ENCODE measurements around the gene IQGAP2.

IQGAP2 gene

DNA sequence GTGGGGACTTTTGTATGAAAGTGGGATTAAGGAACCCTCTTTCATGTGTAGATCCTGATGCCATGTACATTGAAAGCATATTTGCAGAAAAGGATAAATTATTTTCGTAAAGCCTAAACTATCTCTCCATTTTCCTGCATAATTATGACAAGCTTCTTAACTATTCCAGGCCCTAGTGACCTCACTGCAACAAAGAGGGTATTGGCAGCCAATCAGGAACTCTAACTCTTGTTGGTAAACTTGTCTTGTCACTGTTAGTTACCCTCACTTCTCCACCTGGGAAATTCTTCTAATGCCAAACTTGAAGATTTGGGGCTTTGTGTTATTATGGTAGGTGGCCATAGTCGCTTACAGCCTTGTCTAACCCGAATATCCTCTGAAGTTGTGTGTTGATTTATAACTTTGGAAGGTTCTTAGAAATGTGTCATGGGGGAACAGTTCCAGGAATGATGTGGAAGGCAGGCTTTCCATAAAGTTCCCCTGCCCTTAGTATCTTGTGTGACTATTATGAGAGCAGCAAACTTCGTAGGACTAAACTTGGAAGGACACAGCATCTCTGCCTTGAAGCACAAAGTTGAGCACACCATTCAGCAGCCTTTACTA, 52.5 kb downstream of the IQGAP2 start:
- DNase-seq, result no peak

DNA sequence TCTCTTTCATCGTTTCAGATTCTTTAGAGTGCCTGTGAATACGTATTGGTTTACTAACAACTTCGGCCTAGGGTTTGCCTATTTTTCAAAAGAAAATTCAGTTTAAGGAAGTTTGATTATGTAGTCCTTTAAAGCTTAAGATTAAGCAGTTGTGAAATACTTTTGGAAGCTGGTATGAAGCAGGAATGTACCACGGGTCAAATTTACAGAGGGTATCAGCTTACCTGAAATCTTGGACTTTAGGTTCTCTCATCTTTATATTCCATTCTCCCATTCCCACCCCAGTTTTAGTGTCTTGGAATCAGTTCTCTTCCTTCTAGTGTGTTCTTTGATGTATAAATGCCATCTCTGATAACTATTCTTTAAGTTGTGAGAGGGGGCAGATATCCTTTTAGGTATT, 53.2 kb downstream of the IQGAP2 start:
- DNase-seq, result peak; percentile 34

GRCh38 chr5:76457674-76458485, 54.8 kb downstream of the IQGAP2 start:
- peak; percentile 86 for DNase-seq

DNA sequence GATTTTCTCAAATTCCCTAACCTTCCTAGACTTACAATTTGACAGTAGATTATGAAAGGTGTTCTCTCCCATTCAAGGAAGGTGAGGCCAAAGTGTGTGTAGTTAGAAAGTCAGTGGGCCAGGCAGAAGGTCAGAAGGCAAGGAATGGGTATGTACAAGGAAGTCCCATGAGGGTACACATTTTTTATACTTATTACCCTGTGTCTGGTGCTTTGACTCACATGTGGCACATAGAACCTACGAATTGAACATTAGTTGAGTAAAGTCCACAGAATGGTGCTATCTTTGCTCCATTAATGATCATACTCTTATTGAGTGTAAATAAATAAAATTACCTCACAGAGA, 55.4 kb downstream of the IQGAP2 start:
- no peak for DNase-seq

DNA sequence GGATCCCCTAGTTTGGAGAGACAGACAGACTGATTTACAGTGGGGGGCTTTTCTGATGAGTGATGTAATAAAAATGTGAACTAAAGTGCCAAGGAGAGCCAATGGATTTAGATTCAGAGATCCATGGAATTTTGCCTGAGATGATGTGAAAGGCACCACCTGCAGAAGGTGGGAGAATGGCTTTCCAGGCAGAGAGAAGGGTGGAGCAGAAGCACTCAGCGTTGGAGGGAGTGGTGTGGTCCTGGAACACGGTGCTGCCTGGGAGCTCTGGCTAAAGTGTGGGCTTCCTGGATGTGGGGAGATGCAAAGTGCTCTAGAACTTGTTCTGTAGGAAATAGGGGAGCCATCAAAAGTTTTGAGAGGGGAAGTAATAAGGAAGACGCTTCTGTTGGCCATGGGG, 57.0 kb downstream of the IQGAP2 start:
- DNase-seq, result no peak

DNA sequence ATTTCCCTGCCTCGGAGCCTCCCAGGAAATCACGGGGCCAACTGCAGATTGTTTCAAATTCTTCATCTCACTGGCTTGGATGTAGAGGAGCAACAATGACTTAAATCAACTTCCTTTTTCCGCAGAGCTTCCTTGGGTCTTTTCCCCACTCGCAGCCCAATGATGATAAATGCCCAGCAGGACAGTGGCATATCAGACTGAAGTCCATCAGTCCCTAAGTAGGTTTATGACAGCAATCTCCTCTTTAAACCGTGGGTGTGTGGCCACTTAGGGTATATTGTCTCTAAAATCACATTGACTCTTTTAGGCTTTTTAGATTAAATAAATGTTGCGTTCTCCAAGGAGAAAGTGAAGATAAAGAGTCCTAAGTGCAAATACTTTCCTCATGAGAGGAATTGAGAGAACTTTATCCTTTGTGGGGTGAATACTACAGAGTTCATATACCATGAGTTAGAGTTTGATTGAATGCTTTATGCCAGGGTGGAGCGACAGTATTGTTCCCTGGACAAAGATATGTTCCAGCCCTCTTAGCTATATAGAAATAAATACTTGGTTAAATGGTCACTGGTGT, 59.1 kb downstream of the IQGAP2 start:
- no peak for DNase-seq

- DNase-seq, result peak; percentile 55
Measured at GRCh38 chr5:76467216-76467615, 64.1 kb downstream of the IQGAP2 start.

- DNase-seq, result peak; percentile 86
Measured at GRCh38 chr5:76468635-76469425, 65.7 kb downstream of the IQGAP2 start.

- DNase-seq, result peak; percentile 38
Measured at GRCh38 chr5:76469656-76470290, 66.7 kb downstream of the IQGAP2 start.

DNA sequence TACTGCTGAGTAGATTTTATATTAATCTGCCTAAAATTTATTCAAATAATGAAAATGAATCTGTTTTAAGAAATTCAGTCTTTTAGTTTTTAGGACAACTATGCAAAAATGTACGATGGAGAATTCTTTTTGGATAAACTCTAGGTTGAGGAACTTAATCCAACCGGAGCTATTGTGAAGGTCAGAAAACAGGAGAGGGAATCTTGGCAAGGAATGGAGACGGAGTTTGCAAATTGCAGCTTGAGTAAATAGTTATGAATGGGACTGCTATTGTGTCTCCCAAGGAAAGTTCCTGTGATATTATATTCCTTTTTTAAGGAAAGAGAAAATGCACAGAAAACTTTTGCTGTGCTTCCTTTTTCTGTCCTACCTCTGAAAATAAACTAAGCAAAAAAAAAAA, 67.9 kb downstream of the IQGAP2 start:
- DNase-seq, result no peak

GRCh38 chr5:76471406-76471805, 68.3 kb downstream of the IQGAP2 start:
- peak; percentile 55 for DNase-seq

DNA sequence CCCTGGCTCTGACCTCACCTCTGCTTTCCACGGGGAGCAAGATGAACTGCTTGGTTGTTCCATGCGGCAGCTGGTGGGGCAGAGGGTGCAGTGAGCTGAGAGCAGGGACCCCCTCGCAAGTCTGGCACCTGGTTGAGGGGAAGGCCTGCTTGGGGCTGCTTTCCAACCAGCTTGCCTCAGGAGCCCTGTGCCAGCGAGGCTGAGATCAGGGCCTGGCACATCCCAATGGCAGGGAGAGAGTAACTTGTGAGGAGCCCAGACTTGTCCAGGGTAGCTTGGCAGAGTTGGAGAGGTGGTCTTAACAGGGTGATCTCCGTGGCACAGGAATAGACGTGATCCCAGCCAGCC, 68.9 kb downstream of the IQGAP2 start:
- no peak for DNase-seq

- no peak for DNase-seq
Measured at GRCh38 chr5:76472335-76473008, 69.4 kb downstream of the IQGAP2 start.

GRCh38 chr5:76473009-76473336, 69.9 kb downstream of the IQGAP2 start:
- DNase-seq, result no peak

DNA sequence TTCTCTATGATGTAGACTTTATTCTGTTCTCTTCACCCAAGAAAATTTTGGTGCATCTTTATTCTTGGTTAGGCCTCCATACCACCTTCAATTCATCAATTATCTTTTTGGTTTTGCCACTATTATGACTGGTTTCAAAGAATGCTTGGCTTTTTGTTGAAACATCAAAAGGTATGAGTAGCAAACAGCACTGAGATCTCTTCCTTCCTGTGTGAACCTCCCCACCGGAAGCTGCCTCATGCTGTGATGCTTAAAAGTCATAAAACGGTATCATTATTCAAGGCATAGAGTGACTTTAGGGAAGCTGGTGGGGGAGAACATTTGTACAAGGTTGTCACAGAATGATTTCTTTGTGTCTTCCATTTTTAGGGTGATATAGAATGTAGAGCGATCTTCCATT, 70.6 kb downstream of the IQGAP2 start:
- DNase-seq, result peak; percentile 48

DNA sequence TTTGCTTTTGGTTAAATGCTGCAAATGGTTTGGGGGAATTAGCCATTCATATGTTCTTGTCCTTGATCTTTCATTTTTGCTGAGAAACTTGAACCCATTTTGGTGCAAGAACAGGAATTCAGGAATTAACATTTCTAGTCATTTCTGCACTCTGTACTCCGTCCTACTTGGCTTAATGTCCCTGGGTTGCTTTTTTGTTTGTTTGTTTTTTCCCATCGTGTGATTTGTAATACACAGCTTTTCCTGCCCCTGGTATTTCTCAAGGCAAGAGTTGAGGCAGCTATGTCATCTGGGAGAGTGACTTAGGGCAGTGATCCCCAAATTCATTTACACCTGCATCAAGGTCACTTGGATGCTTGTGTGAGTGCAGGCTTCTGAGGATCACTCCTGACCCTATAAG, 71.3 kb downstream of the IQGAP2 start:
- DNase-seq, result no peak

DNA sequence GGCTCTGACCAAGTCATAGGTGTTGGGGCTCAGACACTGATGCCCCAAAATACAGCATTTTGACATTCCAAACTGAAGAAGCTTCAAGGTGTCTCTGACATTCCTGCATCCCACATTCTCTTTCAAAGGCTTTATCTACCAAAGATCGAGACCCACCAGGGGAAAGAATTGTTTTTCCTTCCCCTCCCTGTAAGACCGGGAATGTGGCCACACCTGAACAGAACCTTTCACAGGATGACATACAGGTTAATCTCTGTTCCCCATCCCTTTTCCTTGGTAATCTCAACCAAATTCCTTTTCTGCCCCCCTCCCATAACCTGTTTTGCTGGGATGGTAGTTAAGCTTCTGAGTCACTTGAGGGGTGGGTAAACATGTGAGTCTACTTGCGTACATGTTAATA, 72.3 kb downstream of the IQGAP2 start:
- DNase-seq, result no peak

DNA sequence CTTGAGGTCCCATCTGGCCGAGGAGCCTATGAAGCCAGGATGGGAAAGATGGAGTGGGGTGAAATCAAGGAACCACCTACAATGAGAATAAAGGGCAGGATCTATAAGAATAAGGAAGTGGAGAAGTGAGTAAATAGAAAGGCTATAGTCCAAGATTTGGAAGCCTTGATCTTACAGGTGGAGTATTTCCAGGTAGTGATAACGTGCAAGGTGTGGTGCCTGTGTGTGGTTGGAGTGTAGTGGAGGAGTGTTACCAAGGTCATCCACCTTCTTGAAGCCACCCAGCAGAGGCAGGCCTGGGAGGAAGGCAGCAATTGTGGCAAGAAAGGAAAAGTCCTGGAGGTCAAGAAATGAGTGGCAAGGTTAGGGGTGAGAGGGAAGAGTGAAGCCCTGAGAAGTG, 72.9 kb downstream of the IQGAP2 start:
- DNase-seq, result no peak

DNA sequence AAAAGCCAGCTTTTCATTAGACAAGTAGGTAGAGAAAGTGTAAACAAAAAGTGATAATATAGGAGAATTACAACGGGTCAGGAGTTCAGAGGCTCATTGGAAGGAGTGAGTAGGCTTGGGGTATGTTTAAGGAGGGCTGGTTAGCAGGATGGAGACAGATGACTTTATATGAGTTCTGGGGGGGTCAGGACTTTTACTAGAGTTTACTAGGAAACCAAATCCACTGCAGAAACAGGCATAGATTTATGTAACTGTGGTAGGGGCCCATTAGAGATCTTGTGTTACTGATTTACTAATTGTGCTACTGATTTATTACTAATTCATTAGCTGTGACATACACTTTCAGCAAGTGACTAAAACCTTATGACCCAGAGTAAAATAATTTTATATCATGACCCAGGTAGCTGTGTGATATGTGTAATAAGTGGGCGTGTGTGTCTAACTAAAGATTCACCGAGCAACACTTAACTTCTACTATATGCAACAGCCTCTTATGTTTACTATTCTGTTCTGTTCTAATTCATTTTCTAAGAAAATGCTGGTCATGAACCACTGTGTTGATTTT, 73.5 kb downstream of the IQGAP2 start:
- DNase-seq, result no peak

DNA sequence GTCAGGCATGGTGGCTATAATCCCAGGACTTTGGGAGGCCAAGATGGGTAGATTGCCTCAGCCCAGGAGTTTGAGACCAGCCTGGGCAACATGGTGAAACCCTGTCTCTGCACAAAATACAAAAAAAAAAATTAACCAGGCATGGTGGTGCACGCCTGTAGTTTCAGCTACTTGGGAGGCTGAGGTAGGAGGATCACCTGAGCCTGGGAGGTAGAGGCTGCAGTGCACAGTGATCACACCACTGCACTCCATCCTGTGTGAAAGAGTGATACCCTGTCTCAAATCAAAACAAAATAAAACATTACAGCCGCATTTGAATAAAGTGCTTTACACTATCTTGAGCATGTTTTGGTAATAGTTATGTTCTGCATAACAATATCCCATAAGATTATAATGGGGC, 74.0 kb downstream of the IQGAP2 start:
- DNase-seq, result no peak

DNA sequence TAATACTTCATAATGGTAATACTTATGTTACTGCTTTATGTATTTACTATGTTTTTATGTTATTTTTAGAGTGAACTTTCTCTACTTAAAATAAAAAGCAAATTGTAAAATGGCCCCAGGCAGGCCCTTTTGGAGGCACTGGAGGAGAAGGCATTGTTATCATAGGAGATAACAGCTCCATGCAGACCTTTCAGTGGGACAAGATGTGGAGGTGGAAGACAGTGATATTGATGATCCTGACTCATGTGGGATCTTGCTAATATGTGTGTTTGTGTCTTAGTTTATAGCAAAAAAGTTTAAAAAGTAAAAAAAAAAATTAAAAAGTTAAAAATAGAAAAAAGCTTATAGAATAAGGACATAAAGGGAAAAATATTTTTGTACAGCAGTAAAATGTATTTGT, 74.5 kb downstream of the IQGAP2 start:
- no peak for DNase-seq

GRCh38 chr5:76479281-76479680, 76.2 kb downstream of the IQGAP2 start:
- no peak for DNase-seq
